ENCODE measurements around the gene INTS14. TPM values are rescaled to one million over a fixed set of nuclear protein-coding genes. Genes with fewer than 3 reads are reported as not detected.

The INTS14 gene
- 34.9 and 40.1 TPM in 2 replicates for total RNA-seq

GRCh38 chr15:65610871-65611718 lies at the start of gene INTS14:
Gene INTS14 (minus strand): TSS chr15:65611131. CDS start chr15:65607380, 3,751 bp downstream.

GRCh38 chr15:65621638-65622037 lies 10.7 kb upstream of the INTS14 start, which contains the start of gene SLC24A1:
Gene SLC24A1 (plus strand): TSS chr15:65621938. CDS start chr15:65624081, 2,143 bp downstream.

GRCh38 chr15:65530318-65531111 lies 80.4 kb downstream of the INTS14 start, which contains the start of gene HACD3:
Gene HACD3 (plus strand): TSS chr15:65530463. CDS start chr15:65530632, 169 bp downstream.

Other genes starting within 250 kb of the INTS14 start
- gene IGDCC3, start 233.1 kb downstream of the INTS14 start, total RNA-seq, result not detected in 2 replicates
- gene IGDCC4, start 188.2 kb downstream of the INTS14 start, total RNA-seq, result 0.58 and 5.1 TPM in 2 replicates
- 40.5 and 46.5 TPM in 2 replicates for gene DPP8, start 93.4 kb downstream of the INTS14 start, total RNA-seq
- 97.1 and 105 TPM in 2 replicates for gene HACD3, start 80.7 kb downstream of the INTS14 start, total RNA-seq
- 5.3 and 8.0 TPM in 2 replicates for gene SLC24A1, start 10.8 kb upstream of the INTS14 start, total RNA-seq
- 28.4 and 31.7 TPM in 2 replicates for gene DENND4A, start 181.2 kb upstream of the INTS14 start, total RNA-seq